SIG-M5 treated with dmso at 0.1 percent for 504 hours (cell line): ENCODE data around the gene IQSEC2.

Source experiments
- DNase-seq: peaks from one replicate; lab custom pipeline; 2025; ENCODE audit not compliant: unreplicated experiment; lab: John Stamatoyannopoulos, UW

IQSEC2 gene

DNA sequence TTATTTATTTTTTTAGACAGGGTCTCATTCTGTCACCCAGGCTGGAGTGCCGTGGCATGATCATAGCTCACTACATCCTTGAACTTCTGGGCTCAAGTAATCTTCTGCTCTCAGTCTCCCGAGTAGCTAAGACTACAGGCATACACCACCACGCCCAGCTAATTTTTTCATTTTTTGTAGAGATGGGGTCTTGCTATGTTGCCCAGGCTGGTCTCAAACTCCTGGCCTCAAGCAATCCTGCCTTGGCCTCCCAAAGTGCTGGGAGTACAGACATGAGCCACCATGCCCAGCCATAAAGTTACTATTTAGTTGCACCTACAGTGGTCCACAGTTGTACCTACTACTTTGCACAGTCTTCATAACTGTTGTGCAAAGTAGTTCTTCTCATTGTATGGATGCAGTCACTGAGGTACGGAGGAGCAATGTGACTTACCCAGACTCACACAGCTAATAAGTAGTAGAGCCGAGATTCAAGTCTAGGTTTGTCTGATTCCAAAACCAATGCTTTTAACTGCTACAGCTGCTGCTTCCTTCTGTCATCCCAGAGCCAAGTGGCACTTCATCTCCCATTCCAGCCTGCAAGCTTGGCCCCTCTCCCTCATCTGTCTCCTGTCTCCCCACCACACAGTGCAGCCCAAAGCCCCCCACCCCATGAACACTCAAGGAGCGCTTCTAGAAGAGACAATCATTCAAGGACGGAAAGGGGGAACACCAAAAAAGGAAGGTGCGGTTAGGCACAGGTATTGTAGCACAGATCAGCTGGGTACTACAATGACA is 24.0 kb upstream of the IQSEC2 start:
- no peak for DNase-seq

DNA sequence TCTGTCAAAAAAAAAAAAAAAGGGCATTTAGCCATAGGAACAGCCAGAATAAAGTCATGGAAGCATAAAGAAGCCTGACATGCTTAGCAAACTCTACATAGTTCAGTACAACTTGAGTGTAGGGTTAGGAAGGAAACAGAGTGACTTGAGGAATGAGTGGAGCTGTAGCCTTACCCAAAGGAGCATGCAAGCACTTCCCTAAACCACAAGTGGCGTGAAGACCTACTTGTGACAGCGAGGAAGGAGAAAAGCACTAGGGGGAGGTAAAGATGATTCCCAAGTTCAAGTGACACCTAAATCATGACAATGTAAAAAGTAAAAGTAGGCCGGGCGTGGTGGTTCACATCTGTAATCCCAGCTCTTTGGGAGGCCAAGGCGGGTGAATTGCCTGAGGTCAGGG is 21.8 kb upstream of the IQSEC2 start:
- DNase-seq = no peak

DNA sequence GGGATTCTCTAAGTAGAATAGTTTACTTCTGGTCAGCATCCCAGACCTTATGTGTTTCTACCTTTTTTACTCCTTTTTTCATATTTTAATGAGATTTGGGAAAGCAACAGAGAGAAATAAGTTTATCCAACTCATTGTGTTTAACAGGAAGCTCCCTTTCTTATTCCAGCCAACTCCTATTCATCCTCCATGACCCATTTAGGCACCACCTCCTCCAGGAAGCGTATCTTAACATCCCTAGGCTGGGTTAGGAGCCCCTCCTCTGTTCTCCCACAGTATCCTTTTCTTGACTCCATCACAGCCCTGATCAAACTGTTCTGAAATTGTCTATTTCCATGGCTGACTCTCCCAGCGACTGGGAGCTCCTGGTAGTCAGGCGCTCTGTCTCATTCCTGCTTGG is 18.8 kb upstream of the IQSEC2 start:
- DNase-seq = no peak

DNA sequence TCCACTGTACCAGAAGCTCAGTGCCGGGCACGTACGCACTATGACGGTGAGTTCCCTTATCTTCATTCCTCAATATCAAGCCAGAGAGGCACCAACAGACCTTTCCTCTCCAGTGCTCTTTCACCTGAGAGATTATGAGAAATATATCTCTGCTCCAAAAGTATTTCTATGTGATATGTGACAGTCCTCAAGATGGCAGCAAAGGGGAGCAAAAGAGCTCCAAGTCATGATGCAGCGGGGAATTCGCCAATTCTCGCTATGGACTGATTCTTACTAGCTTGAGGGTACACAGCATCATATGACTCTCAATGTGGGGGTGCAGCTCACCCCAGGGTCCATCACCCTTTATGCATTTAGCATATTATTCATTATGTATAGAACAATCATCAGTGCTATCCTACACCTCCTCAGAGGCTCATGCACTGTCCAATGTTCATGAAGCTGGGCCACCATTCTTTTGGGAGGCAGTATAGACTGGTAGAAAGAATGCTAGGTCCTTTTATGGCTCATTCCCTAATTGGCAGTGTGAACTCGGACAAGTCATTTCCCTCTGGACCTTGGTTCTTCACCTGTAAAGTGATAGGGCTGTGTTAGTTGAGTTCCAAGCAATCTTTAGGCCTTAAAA is 12.8 kb upstream of the IQSEC2 start:
- DNase-seq = peak; percentile 19

DNA sequence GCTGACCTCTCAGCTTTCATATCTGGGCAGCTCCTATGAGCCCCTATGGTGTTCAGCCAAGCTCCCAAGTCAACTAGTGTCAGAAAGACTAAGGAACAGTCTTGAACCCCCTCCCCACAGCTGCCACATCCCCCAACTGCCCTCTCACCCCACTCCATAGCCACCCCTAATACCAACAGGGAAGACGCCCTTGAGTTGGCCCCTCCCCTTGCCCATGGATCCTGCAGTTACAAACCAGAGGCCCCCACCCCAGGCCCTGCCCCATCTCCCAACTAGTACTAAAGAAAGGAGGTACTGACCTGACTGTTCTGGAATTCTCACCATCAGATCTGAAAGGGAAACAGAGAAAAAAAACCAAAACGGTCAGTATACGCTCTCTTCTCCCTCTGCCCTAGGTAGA is 10.2 kb upstream of the IQSEC2 start:
- no peak for DNase-seq

DNA sequence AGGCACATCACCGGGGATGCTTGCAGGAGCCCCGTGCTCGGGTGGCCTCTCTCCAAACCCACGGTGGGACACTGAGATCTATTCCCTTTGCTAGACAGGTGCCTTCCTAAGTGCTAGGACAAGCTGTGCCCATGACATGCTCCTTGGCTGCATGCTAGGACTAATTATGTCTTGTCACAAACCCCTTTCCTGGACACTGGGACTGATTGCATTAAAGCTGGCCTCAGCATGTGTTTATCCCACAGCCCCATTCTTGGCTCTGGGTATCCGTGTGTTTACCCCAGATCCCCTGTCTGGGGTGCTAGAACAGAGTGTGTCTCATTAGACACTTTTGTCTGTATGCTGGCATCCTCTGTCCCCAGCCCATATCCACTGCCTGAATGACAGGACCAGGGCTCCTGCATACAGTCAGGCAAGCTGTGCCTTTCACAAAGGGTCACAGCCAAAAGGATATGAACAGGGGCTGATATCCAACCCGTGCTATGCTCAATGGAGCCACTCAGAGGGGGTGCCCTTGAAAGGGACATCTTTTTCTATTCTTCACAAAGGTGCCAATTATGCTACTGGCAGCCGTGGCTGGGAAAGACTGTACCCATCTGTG is 9.2 kb upstream of the IQSEC2 start:
- no peak for DNase-seq

DNA sequence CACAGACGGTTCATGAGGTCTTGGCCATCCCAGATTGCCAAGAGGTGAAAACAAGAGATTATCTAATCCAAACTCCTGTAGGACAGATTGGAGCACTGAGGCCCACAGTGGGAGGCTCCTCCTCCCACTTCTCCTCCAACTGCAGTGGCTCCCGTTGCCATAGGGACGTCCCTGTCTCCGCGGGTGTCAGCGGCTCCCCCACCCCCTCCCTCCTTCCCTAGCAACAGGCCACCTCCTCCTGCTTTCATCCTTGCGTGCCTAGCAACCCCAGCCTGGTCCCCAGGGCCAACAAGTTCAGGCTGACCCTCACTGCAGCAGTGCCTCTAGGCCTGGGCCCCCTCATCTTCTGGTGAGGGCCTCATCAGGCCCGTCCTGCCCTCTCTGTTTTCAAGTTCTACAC is 6.8 kb upstream of the IQSEC2 start:
- peak; percentile 14 for DNase-seq

DNA sequence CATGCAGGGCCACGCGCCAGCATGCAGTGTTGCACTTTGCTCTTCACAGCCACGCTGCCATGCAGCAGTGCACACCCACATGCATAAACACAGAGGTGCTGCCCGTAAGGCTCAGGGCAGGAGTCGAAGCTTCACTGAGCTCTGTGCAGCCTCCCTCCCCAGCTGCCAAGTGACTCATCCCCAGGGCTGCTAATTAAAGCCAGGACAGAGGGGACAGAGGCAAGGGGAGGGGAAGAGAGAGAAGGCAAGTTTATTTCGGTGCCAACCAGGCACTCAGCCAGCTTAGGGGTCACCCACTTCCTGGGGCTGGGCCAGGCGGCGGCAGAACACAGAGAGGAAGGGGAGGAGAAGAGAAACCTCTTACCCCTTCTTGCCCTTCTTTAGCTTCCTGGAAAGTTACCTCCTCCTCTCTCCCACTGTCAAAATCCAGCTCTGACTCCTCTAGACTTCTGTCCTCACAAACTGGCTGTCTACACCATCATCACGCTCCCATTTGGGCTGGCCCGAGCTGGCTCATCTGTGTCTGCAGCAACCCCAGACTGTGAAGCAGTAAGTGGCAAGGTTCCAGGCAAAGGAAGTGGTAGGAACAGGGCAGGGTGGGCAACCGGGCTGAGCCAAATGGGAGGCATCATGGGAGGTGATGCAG is 6.2 kb upstream of the IQSEC2 start:
- peak; percentile 85 for DNase-seq

DNA sequence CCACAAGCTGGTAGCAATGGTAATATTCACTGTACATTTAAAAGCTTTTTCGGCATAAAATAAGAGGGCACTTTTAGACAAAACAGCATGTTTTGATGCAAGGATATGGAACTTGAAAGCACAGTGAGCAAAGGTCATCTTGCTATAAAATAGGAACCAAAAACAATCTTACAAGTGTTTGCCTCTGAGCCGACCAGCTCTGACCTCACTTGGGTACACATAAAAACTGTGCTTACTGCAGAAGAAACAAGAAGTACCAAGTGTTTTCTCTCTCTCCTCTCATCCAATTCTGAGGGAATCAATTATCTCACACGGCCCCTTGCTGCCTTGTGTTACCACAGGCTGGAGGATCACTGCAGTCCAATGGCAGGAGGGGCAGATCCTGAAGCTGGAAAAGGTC is 4.8 kb upstream of the IQSEC2 start:
- DNase-seq = no peak

DNA sequence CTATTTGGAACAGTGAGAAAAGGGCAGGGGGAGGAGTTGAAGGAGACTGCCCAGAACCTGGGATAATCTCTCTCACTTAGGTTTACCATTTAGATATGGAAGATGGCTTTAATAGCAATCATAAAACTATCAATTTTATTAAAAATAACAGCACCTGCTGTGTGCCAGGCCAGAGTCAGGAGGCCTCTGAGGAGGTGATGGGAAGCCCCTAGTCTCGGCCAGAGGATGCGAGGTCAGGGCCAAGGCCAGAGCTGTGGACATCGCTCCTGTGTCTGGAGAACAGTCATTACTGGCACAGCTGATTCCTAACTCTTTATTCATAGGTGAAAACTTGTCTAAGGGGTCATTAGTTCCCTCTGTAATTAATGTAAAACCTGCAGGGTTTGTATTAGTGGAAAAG is 4.2 kb upstream of the IQSEC2 start:
- no peak for DNase-seq

DNA sequence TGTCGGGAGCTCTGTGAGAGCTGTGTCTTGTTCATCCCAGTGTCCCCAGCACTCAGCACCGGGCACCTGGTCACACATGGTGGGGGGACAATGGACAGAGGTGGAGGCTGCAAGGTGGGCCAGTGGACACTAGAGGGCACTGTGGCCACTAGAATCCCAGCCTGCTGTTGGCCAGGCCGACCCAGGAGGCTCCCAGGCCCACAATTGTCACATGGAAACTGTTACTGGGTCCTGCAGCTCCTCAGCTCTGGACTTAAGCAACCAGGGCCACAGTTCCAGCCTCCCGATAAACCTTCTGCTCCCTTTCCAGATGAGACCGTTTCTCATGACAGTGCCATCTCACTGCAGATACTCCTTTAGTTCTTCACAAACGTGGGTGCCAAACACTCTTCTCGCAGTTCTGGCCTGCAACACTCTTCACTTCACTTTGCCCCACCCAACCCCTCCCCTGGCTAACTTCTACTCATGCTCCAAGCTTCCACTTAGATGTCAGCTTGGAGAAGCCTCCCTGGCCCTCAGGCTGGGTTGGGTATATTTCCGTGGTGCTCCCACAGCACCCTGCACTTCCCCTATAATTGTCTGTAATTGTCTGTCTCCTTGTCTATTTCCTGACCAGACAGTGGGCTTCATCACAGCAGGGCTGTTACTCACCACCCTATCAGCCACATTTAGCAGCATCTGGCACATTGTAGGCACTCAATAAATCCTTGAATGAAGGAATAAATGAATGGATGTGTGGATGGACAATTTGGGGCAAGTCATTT is 3.5 kb upstream of the IQSEC2 start:
- peak; percentile 20 for DNase-seq

DNA sequence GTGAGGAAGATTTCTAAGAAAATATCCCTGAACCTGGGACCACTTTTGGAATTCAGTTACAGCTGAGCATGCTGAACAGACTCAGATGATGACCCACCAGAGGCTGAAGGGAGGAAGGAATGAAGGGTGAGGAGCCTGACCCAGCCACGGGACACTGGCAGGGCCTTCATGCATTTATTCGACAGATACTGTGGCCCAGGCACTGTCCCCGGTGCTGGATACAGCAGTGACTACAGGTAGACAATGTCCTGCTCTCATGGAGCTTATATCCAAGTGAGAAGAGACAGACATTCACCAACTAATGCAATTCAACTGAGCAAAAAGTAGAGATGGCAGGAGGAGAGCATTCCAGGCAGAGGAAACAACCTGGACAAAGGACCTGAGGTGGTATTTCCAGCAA is 2.2 kb upstream of the IQSEC2 start:
- no peak for DNase-seq

DNA sequence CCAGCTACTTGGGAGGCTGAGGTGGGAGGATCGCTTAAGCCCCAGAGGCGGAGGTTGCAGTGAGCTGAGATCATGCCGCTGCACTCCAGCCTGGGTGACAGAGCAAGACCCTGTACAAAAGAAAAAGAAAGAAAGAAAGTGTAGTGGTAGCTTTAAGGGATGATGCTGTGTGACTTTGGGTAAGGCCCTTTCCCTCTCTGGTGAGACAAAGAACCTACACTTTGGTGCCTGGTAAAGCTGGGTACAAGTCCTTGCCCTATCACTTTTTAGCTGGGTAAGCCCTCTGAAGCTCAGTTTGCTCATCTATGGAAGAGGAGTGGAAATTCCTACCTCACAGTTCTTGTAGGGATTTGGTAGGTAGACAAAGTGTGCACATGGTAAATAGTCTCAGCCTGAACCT is 1.7 kb upstream of the IQSEC2 start:
- no peak for DNase-seq

DNA sequence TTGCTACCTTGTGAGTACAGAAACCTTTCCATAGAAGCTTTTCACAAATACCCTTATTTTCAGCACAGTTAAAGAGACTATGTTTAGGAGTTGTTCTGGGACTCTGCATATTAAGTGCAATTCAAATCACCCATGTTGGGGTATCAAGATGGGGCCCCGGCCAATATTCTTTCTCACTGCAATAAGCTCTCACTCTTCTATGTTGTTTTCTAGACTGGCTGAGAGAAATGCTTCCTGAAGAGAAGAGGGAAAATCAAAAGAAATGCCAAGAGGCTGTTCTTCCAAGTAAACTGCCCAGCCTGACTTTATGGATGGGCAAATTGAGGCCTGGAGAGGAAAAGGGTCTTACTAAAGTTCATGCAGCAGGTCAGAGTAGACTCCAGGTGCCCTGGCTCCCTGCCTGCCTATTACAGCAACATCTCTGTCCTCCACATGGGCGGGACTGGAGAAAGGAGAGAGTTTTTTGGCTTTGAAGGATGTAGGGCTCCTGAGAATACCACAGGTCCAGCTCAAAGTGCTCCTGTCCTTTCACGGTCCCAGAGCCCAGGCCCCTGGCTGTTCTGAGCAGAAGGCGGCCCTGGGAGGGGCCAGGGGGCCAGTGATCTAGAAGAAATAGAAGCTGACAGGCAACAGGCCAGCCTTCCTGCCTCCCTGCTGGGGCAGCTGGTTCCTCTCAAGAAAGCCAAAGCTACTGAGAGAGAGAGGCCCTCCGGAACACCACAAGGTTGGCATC is 745 bp upstream of the IQSEC2 start:
- no peak for DNase-seq

DNA sequence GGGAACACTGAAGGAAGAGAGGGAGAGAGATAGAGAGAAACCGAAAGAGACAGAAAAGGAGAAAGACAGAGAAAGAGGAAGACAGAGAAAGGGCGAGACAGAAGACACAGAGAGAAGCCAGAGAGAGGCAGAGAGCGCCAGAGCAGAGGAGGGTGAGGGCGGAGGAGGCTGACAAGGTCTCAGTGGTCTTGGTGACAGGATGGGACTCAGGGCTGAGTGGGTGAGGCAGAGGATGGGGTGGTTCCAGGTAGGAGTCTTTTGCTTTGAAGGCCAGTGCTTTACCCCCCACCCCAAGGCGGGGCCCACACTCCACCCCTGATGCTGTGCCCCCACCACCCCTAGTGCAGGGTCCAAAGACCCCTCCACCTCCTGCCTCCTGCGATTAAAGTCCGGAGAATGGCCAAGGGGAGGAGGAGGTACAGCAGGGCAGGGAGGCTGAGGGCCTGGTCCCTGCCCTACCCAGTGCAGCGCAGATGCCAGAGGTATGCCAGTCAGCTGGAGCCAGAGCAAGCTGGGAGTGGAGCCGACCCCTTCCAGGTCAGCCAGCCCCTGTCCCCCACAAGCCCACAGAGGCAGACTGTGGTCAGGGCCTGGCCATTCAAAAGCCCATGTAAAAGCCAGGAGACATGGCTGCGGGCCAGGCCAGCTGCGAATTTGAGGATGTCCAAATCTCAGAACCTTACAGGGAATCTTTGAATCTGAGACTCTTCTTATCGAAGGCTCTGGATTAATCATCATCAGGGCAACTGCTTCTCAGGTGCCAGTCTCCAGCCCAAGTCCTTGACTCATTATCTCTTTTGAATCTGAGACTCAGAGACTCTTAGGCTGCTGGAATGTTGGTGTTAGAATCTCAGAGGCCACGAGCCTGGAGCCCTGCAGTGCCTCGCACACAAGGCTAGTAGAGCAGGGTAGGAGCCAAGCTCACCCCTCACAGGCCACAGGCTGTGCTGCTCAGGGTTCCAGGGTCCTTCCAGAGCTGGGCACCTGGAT is 758 bp downstream of the IQSEC2 start:
- peak; percentile 2 for DNase-seq

DNA sequence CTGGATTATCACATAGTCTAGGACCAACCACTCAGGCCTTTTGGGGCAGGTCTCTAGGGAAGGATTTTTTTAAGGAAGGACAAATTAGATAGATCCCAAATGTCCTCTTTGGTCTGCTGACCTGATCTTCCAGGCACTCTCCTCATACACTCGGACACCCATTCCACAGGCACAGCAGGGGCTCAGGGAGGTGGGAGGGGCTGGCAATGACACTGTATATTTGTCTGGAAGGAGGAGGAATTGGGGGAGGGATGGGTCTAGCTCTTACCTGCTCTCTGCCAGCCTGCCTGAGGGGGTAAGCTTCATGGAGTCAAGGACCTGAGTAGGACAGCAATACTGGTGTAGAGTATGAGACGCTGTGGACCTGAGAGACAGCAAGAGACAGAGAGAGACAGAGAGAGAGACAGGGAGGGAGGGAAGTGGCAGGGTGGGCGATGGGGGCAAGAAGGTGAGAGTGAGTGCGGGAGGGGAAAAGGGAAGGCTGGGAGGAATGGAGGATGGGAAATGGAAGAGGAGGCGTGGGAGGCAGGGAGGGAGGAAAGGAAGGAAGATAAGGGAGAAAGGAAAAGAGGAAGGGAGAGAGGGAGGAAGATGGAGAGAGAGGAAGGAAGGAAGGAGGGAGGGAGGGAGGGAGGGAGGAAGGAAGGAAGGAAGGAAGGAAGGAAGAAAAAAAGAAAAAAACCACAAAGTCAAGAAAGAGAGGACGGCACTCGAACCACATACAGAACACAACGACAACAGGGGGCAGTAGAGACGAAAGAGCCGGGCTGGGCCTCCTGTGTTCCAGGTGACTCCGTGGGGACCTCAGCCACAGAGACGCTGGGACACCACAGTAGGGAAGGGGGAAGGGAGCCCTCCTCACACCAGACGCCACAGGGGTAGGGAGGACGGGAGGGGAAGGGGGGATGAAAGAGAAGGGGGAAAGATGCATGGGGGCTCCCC is 1.8 kb downstream of the IQSEC2 start:
- DNase-seq = no peak

DNA sequence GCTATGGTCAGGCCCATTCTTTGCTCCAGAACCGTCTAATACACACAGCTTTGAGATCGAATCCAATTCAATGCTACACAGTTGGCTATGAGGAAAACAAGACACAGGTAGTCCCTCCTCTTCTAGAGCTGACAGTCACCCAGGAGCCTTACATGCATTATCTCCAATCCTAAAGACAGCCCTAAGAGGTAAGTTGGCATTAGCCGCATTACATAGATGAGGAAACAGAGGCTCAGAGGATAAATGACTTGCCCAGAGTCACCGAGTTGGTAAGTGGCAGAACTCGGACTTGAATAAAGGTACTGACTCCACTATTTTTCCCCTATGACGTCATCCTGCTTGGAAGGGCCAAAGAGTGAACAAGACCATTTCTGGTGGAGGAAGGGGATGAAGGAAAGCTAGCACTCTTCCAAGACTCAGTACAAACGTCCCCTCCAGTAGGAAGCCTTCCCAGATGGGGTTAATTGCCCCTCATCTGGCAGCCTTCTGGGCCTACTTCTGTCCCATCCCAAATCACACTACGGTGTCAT is 8.5 kb downstream of the IQSEC2 start:
- no peak for DNase-seq

DNA sequence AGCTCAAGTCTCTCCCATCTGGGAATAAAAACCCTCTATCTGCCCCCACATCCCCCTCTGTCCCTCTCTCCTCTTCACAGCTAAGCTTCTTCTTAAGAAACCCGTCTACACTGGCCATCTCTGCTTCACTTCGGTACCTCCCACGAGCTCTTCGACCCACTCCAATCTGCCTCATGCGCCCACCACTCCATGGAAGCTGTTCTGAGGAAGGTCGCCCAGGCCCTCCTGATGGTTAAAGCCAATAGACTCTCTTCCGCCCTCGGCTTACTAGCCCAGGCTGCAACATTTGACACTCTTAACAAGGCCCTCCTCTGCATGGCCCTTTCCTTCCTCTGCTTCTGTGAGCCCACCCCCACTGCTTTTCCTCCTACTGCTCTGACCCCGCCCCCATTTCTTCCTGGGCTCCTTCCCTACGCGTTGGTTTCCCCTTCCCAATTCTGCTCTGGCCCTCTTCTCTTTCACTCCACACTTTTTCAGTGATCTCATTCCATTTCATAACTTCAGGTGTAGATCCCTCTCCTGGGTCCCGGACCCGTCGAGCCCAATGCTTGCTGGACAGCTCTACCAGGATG is 11.8 kb downstream of the IQSEC2 start:
- DNase-seq = no peak
